ENCODE results near the gene GABRR3. TPM values are rescaled to one million over a fixed set of nuclear protein-coding genes. Genes with fewer than 3 reads are reported as not detected.

GABRR3 gene
- total RNA-seq, 1 experiment from 2014 or later: not detected

DNA sequence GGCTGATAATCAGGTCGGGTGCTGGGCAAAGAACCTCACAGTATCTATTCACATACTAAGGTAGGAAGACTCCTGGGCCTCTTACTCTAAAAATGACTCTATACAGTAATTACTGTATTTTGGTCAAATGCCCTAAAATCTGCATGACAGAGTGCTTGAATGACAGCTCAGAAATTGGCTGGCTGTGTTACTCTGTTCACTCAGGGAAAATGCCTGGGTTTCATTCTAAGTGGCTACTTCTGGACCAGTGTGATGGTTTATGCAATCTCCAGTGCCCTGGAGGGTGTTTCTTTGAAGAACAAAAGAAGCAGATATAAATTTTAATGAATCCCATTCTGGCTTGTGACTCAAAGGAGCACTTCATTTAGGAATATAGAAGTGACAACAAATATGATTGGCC, 2.2 kb downstream of the GABRR3 start:
- no peaks in the 10 kb centered on the region for H3K4me1 ChIP-seq (ENCODE audit: insufficient read depth, low read length, poor library complexity, severe bottlenecking)
- DNase-seq (ENCODE audit: low spot score): no peak
- POLR2A ChIA-PET (ENCODE audit: low non-redundant PET): no interaction called here
- intact Hi-C loops (cut with micrococcal nuclease; ENCODE audit: unreplicated experiment): loop anchor here (10.0 kb wide), 1 partner anchor 782 kb away; no protein-coding TSS in a partner anchor
- TF ChIP-seq CTCF (conservative IDR thresholded peaks at IDR 0.05; ENCODE audit: low read depth, low read length) (no peak), EZH2 (IDR thresholded peaks at IDR 0.05; ENCODE audit: borderline replicate concordance, low read depth, low read length, poor library complexity, severe bottlenecking) (no peak)
- CTCF ChIA-PET: no interaction called here
- H3K27ac ChIP-seq (ENCODE audit: low read depth, low read length, poor library complexity, severe bottlenecking): no peak overlapping the region
- no peak overlapping the region for H3K4me3 ChIP-seq (ENCODE audit: low read depth, low read length, poor library complexity, severe bottlenecking)
- no peaks in the 10 kb centered on the region for H3K36me3 ChIP-seq (ENCODE audit: insufficient read depth, low read length, poor library complexity, severe bottlenecking)
- H3K27me3 ChIP-seq (replicated peaks; ENCODE audit: insufficient read depth, low read depth, low read length, poor library complexity): peaks cover 34% of the 10 kb centered on the region
- no peaks in the 10 kb centered on the region for H3K9me3 ChIP-seq (ENCODE audit: low read depth, low read length, poor library complexity, severe bottlenecking)
- BruUV-seq (replicated peaks): no TSS peak

- no peak for TF ChIP-seq CTCF (conservative IDR thresholded peaks at IDR 0.05; ENCODE audit: low read depth, low read length)
- TF ChIP-seq EZH2 (IDR thresholded peaks at IDR 0.05; ENCODE audit: borderline replicate concordance, low read depth, low read length, poor library complexity, severe bottlenecking): no peak
- CTCF ChIA-PET: no interaction called here
- intact Hi-C loops (cut with micrococcal nuclease; ENCODE audit: unreplicated experiment): loop anchor here (10.0 kb wide), 1 partner anchor 783 kb away; no protein-coding TSS in a partner anchor
- no peak for DNase-seq (ENCODE audit: low spot score)
- Histone ChIP-seq H3K4me3 (ENCODE audit: low read depth, low read length, poor library complexity, severe bottlenecking) (no peak overlapping the region), H3K36me3 (ENCODE audit: insufficient read depth, low read length, poor library complexity, severe bottlenecking) (no peaks in the 10 kb centered on the region), H3K27ac (ENCODE audit: low read depth, low read length, poor library complexity, severe bottlenecking) (no peak overlapping the region), H3K27me3 (replicated peaks; ENCODE audit: insufficient read depth, low read depth, low read length, poor library complexity) (peaks cover 28% of the 10 kb centered on the region), H3K9me3 (ENCODE audit: low read depth, low read length, poor library complexity, severe bottlenecking) (no peaks in the 10 kb centered on the region), H3K4me1 (ENCODE audit: insufficient read depth, low read length, poor library complexity, severe bottlenecking) (no peaks in the 10 kb centered on the region)
- no TSS peak for BruUV-seq (replicated peaks)
- POLR2A ChIA-PET (ENCODE audit: low non-redundant PET): no interaction called here
Measured at GRCh38 chr3:98032265-98032664, 2.9 kb downstream of the GABRR3 start.

DNA sequence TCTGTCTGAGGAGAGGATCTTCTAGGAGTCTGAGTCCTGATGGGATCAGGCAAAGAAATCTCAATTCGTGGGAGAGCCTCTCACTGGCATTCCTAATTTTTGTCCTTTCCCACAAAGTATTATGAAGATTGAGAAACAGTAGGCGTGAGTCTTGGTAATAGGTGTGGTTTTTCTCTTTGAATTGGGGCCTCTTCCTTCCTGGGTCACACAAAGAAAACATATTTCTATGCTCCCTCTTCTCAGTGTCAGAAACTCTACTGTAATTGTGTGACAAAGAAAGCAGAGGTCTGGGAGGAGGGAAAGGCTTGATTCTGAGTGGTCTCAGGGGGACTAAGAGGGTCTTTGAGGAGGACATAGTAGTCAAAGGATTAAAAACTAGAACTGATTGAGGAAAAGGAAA, 6.0 kb downstream of the GABRR3 start:
- Histone ChIP-seq H3K4me1 (ENCODE audit: insufficient read depth, low read length, poor library complexity, severe bottlenecking) (no peaks in the 10 kb centered on the region), H3K36me3 (ENCODE audit: insufficient read depth, low read length, poor library complexity, severe bottlenecking) (no peaks in the 10 kb centered on the region), H3K4me3 (ENCODE audit: low read depth, low read length, poor library complexity, severe bottlenecking) (no peak overlapping the region), H3K9me3 (ENCODE audit: low read depth, low read length, poor library complexity, severe bottlenecking) (no peaks in the 10 kb centered on the region), H3K27ac (ENCODE audit: low read depth, low read length, poor library complexity, severe bottlenecking) (no peak overlapping the region), H3K27me3 (replicated peaks; ENCODE audit: insufficient read depth, low read depth, low read length, poor library complexity) (peaks cover 5% of the 10 kb centered on the region)
- POLR2A ChIA-PET (ENCODE audit: low non-redundant PET): no interaction called here
- no peak for TF ChIP-seq CTCF (conservative IDR thresholded peaks at IDR 0.05; ENCODE audit: low read depth, low read length)
- TF ChIP-seq EZH2 (IDR thresholded peaks at IDR 0.05; ENCODE audit: borderline replicate concordance, low read depth, low read length, poor library complexity, severe bottlenecking): no peak
- CTCF ChIA-PET: no interaction called here
- intact Hi-C loops (cut with micrococcal nuclease; ENCODE audit: unreplicated experiment): loop anchor here (10.0 kb wide), 1 partner anchor 314 kb away; no protein-coding TSS in a partner anchor
- BruUV-seq (replicated peaks): no TSS peak
- no peak for DNase-seq (ENCODE audit: low spot score)
